Measurements from ENCODE around the gene PACC1. TPM values are rescaled to one million over a fixed set of nuclear protein-coding genes. Genes with fewer than 3 reads are reported as not detected.

PACC1 gene
- total RNA-seq, 2 experiments from 2014 or later = 1.8 to 2.1 TPM

DNA sequence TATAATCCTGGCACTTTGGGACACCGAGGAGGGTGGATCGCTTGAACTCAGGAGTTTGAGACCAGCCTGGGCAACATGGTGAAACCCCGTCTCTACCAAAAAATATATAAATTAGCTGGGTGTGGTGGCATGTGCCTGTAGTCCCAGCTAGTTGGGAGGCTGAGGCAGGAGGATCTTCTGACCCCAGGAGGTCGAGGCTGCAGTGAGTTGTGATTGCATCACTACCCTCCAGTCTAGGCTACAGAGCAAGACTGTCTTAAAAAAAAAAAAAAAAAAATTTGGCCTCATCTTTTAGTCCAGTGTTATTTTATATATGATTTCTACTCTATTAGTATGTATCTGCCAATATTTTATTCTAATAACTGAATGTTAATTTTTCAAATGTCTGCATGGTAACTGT, 69.8 kb downstream of the PACC1 start:
- intact Hi-C loops (cut with DNase I, micrococcal nuclease) = no loop called here
- ChIA-PET POLR2A (interaction anchor here (2.1 kb wide), 1 partner anchor 59 kb away, joined by 6 read pairs; no protein-coding TSS in a partner anchor), CTCF (interaction anchor here (0.6 kb wide), 2 partner anchors 9 to 285 kb away, joined by 4 read pairs; no protein-coding TSS in a partner anchor)
- no peak for ATAC-seq (ENCODE audit: poor library complexity)
- Histone ChIP-seq H3K27me3 (ENCODE audit: control insufficient read depth in 1 of 2, insufficient read depth in 2 of 2, low read length in 2 of 2) (no peaks in the 10 kb centered on the region), H3K4me3 (ENCODE audit: low read length) (no peak overlapping the region), H3K36me3 (ENCODE audit: insufficient read depth, low read length) (peaks cover 81% of the 10 kb centered on the region), H3K27ac (ENCODE audit: low read depth in 1 of 2, low read length in 2 of 2) (no peak overlapping the region), H3K4me1 (ENCODE audit: insufficient read depth, low read length) (no peaks in the 10 kb centered on the region), H3K9me3 (ENCODE audit: control insufficient read depth in 1 of 2, insufficient read depth in 1 of 2, low read length in 2 of 2) (no peaks in the 10 kb centered on the region)
- no peaks in the 10 kb centered on the region for H3K9me3 Mint-ChIP-seq
- no peak overlapping the region for H3K4me3 Mint-ChIP-seq
- H3K36me3 Mint-ChIP-seq (ENCODE audit: low read depth) = peaks cover 87% of the 10 kb centered on the region
- H3K4me1 Mint-ChIP-seq (ENCODE audit: low read depth) = peaks cover 31% of the 10 kb centered on the region
- no peaks in the 10 kb centered on the region for H3K27me3 Mint-ChIP-seq
- TF ChIP-seq, protein P1, sequence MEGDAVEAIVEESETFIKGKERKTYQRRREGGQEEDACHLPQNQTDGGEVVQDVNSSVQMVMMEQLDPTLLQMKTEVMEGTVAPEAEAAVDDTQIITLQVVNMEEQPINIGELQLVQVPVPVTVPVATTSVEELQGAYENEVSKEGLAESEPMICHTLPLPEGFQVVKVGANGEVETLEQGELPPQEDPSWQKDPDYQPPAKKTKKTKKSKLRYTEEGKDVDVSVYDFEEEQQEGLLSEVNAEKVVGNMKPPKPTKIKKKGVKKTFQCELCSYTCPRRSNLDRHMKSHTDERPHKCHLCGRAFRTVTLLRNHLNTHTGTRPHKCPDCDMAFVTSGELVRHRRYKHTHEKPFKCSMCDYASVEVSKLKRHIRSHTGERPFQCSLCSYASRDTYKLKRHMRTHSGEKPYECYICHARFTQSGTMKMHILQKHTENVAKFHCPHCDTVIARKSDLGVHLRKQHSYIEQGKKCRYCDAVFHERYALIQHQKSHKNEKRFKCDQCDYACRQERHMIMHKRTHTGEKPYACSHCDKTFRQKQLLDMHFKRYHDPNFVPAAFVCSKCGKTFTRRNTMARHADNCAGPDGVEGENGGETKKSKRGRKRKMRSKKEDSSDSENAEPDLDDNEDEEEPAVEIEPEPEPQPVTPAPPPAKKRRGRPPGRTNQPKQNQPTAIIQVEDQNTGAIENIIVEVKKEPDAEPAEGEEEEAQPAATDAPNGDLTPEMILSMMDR (IDR thresholded peaks at IDR 0.05) = no peak
- no peak for DNase-seq
- H3K27ac Mint-ChIP-seq = no peak overlapping the region

DNA sequence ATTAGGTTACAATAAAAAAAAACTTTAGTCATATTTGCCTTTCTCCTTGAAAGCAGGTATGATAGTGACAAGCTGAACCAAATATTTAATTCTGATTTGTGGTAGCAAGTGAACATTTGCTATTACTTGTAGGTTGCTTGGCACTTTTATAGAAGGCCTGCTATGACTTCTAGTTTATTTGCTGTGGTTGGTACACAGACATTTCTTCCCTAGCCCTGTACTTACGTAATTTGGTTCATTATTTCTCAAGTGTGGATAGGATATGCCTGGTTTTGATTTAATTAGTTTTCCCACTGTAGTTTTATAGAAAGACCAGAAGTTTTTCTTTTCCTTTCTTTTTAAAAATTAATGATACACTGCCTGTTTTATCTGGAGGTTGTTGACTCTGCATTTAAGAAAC, 73.6 kb downstream of the PACC1 start:
- H3K9me3 Mint-ChIP-seq = no peaks in the 10 kb centered on the region
- ChIA-PET POLR2A (no interaction called here), CTCF (no interaction called here)
- no peaks in the 10 kb centered on the region for H3K9me3 ChIP-seq (ENCODE audit: control insufficient read depth in 1 of 2, insufficient read depth in 1 of 2, low read length in 2 of 2)
- peaks cover 57% of the 10 kb centered on the region for H3K36me3 ChIP-seq (ENCODE audit: insufficient read depth, low read length)
- ATAC-seq (ENCODE audit: poor library complexity) = no peak
- peaks cover 37% of the 10 kb centered on the region for H3K4me1 Mint-ChIP-seq (ENCODE audit: low read depth)
- no peak overlapping the region for H3K4me3 Mint-ChIP-seq
- peak overlapping the region; percentile 55 for H3K27ac Mint-ChIP-seq
- no peak for DNase-seq
- H3K27me3 ChIP-seq (ENCODE audit: control insufficient read depth in 1 of 2, insufficient read depth in 2 of 2, low read length in 2 of 2) = no peaks in the 10 kb centered on the region
- H3K27ac ChIP-seq (ENCODE audit: low read depth in 1 of 2, low read length in 2 of 2) = no peak overlapping the region
- no peaks in the 10 kb centered on the region for H3K27me3 Mint-ChIP-seq
- H3K4me1 ChIP-seq (ENCODE audit: insufficient read depth, low read length) = no peaks in the 10 kb centered on the region
- intact Hi-C loops (cut with DNase I, micrococcal nuclease) = no loop called here
- H3K36me3 Mint-ChIP-seq (ENCODE audit: low read depth) = peaks cover 87% of the 10 kb centered on the region
- TF ChIP-seq, protein P1 (IDR thresholded peaks at IDR 0.05) = no peak
- no peak overlapping the region for H3K4me3 ChIP-seq (ENCODE audit: low read length)

DNA sequence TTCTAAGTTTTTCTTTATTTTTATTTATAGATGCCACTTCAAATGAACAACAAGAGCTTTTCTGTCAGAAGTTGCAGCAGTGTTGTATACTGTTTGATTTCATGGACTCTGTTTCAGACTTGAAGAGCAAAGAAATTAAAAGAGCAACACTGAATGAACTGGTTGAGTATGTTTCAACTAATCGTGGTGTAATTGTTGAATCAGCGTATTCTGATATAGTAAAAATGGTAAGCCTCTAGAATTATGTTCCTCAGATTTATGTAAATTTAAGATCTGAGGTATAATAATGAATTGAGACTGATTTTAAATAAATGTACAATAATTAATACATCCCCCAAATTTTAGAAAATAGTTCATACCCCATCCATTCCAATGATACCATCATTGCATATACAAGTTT, 85.6 kb downstream of the PACC1 start:
- Mint-ChIP-seq H3K9me3 (no peaks in the 10 kb centered on the region), H3K27me3 (no peaks in the 10 kb centered on the region), H3K4me1 (ENCODE audit: low read depth) (peaks cover 45% of the 10 kb centered on the region), H3K36me3 (ENCODE audit: low read depth) (peaks cover 49% of the 10 kb centered on the region), H3K27ac (no peak overlapping the region), H3K4me3 (no peak overlapping the region)
- DNase-seq (no peak), ATAC-seq (ENCODE audit: poor library complexity) (no peak)
- H3K4me3 ChIP-seq (ENCODE audit: low read length) = no peak overlapping the region
- peaks cover 5% of the 10 kb centered on the region for H3K4me1 ChIP-seq (ENCODE audit: insufficient read depth, low read length)
- H3K36me3 ChIP-seq (ENCODE audit: insufficient read depth, low read length) = peaks cover 25% of the 10 kb centered on the region
- intact Hi-C loops (cut with DNase I, micrococcal nuclease) = loop anchor here (5.0 kb wide), 2 partner anchors 37 to 42 kb away; partner anchors contain the start of gene PPP2R5A (in 1 of the 2)
- H3K27ac ChIP-seq (ENCODE audit: low read depth in 1 of 2, low read length in 2 of 2) = no peak overlapping the region
- ChIA-PET CTCF (interaction anchor here (0.6 kb wide), 1 partner anchor 24 kb away, joined by 3 read pairs; no protein-coding TSS in a partner anchor), POLR2A (no interaction called here)
- H3K9me3 ChIP-seq (ENCODE audit: control insufficient read depth in 1 of 2, insufficient read depth in 1 of 2, low read length in 2 of 2) = no peaks in the 10 kb centered on the region
- TF ChIP-seq, protein P1 (IDR thresholded peaks at IDR 0.05) = no peak
- no peaks in the 10 kb centered on the region for H3K27me3 ChIP-seq (ENCODE audit: control insufficient read depth in 1 of 2, insufficient read depth in 2 of 2, low read length in 2 of 2)

Data from CD4-positive, alpha-beta T cell (primary cell).